SK-N-SH treated with all-trans-retinoic acid at 6 μM for 48 hours (cell line): Measurements from ENCODE around the gene SLMAP.

Experiments
- ATAC-seq: fragments of 200-7000 bp; cut with Tn5 transposase; 3 replicates; pipeline ENCODE4 v1.9.1; 2020; ENCODE audit warnings: mild to moderate bottlenecking, moderate library complexity
- ARNTL ChIP-seq: fragments of 450-650 bp; formaldehyde crosslinking; IDR thresholded peaks from 2 replicates; pipeline ENCODE4 v1.5.0; 2020; ENCODE audit warnings: low read depth, mild to moderate bottlenecking, moderate library complexity, borderline replicate concordance
- BACH2 ChIP-seq: fragments of 250-450 bp; sonication (Bioruptor Pico); IDR thresholded peaks from 2 replicates; pipeline ENCODE4 v1.9.0; 2021; ENCODE audit warnings: mild to moderate bottlenecking, borderline replicate concordance
- CREB5 ChIP-seq: fragments of 250-450 bp; sonication (Bioruptor Pico); IDR thresholded peaks from 2 replicates; pipeline ENCODE4 v1.5.1; 2020; ENCODE audit warnings: low read depth, mild to moderate bottlenecking, moderate library complexity
- CSDC2 ChIP-seq: fragments of 250-450 bp; sonication (Bioruptor Pico); IDR thresholded peaks from 2 replicates; pipeline ENCODE4 v1.5.0; 2020; ENCODE audit warnings: mild to moderate bottlenecking, moderate library complexity
- CSRNP3 ChIP-seq: fragments of 250-450 bp; sonication (Bioruptor Pico); IDR thresholded peaks from 2 replicates; pipeline ENCODE4 v1.5.1; 2021; ENCODE audit warnings: mild to moderate bottlenecking, moderate library complexity
- GLIS3 ChIP-seq: fragments of 250-450 bp; sonication (Bioruptor Pico); IDR thresholded peaks from 2 replicates; pipeline ENCODE4 v1.5.0; 2020; ENCODE audit warnings: mild to moderate bottlenecking, moderate library complexity
- ISL1 ChIP-seq: fragments of 250-450 bp; sonication (Bioruptor Pico); IDR thresholded peaks from 2 replicates; pipeline ENCODE4 v2.1.2; 2022; ENCODE audit warnings: mild to moderate bottlenecking, moderate library complexity
- OSR1 ChIP-seq: fragments of 250-450 bp; sonication (Bioruptor Pico); IDR thresholded peaks from 2 replicates; pipeline ENCODE4 v1.8.0; 2022; ENCODE audit warnings: moderate library complexity, mild to moderate bottlenecking, inconsistent platforms
- PATZ1 ChIP-seq: fragments of 250-450 bp; sonication (Bioruptor Pico); IDR thresholded peaks from 2 replicates; pipeline ENCODE4 v1.8.0; 2020; ENCODE audit warnings: mild to moderate bottlenecking, moderate library complexity, borderline replicate concordance
- PPARA ChIP-seq: fragments of 250-450 bp; sonication (Bioruptor Pico); IDR thresholded peaks from 2 replicates; pipeline ENCODE4 v1.5.0; 2020; ENCODE audit warnings: mild to moderate bottlenecking, borderline replicate concordance
- SNAI2 ChIP-seq: fragments of 250-450 bp; sonication (Bioruptor Pico); IDR thresholded peaks from 2 replicates; pipeline ENCODE4 v1.5.0; 2020; ENCODE audit warnings: mild to moderate bottlenecking, moderate library complexity
- TOX ChIP-seq: fragments of 250-450 bp; sonication (Bioruptor Pico); IDR thresholded peaks from 2 replicates; pipeline ENCODE4 v1.8.0; 2021; ENCODE audit warnings: mild to moderate bottlenecking, moderate library complexity, borderline replicate concordance
- TSHZ2 ChIP-seq: fragments of 250-450 bp; sonication (Bioruptor Pico); IDR thresholded peaks from 2 replicates; pipeline ENCODE4 v1.5.0; 2020; ENCODE audit warnings: mild to moderate bottlenecking, moderate library complexity
- ZC3H10 ChIP-seq: fragments of 250-450 bp; sonication (Bioruptor Pico); IDR thresholded peaks from 2 replicates; pipeline ENCODE4 v1.5.1; 2021; ENCODE audit warnings: mild to moderate bottlenecking, moderate library complexity
- ZFP30 ChIP-seq: fragments of 450-650 bp; formaldehyde crosslinking; IDR thresholded peaks from 2 replicates; pipeline ENCODE4 v1.5.0; 2022; ENCODE audit warnings: mild to moderate bottlenecking, moderate library complexity
- ZNF565 ChIP-seq: fragments of 450-650 bp; formaldehyde crosslinking; conservative IDR thresholded peaks from 2 replicates; pipeline ENCODE4 v1.5.0; 2020; ENCODE audit warnings: low read depth, mild to moderate bottlenecking, moderate library complexity
- ZNF8 ChIP-seq: fragments of 450-650 bp; formaldehyde crosslinking; IDR thresholded peaks from 2 replicates; pipeline ENCODE4 v1.5.0; 2020; ENCODE audit warnings: mild to moderate bottlenecking, moderate library complexity

Gene SLMAP

GRCh38 chr3:57717205-57717868, 38.8 kb upstream of the SLMAP start:
- no peak for TF ChIP-seq CSDC2 (CRISPR knock-in tag)

GRCh38 chr3:57718118-57718517, 38.0 kb upstream of the SLMAP start:
- ATAC-seq, result no peak

More at GRCh38 chr3:57717205-57717868, 38.8 kb upstream of the SLMAP start:
- no peak for ATAC-seq

GRCh38 chr3:57726397-57726796, 29.7 kb upstream of the SLMAP start:
- ATAC-seq, result no peak
- no peak for TF ChIP-seq GLIS3 (CRISPR knock-in tag)
- TF ChIP-seq SNAI2 (CRISPR knock-in tag), result no peak
- TF ChIP-seq PPARA (CRISPR knock-in tag), result no peak
- TF ChIP-seq CSRNP3, result no peak
- TF ChIP-seq TSHZ2 (CRISPR knock-in tag), result no peak
- no peak for TF ChIP-seq ZFP30 (CRISPR knock-in tag)
- no peak for TF ChIP-seq TOX (CRISPR knock-in tag)
- TF ChIP-seq CSDC2 (CRISPR knock-in tag), result no peak
- TF ChIP-seq ZNF8 (CRISPR knock-in tag), result no peak

More at GRCh38 chr3:57718118-57718517, 38.0 kb upstream of the SLMAP start:
- TF ChIP-seq ZFP30 (CRISPR knock-in tag), result no peak
- no peak for TF ChIP-seq TOX (CRISPR knock-in tag)
- TF ChIP-seq PATZ1, result no peak
- no peak for TF ChIP-seq BACH2 (CRISPR knock-in tag)
- no peak for TF ChIP-seq SNAI2 (CRISPR knock-in tag)
- no peak for TF ChIP-seq ARNTL
- TF ChIP-seq ISL1 (CRISPR knock-in tag), result no peak
- no peak for TF ChIP-seq CREB5 (CRISPR knock-in tag)
- no peak for TF ChIP-seq ZNF8 (CRISPR knock-in tag)
- no peak for TF ChIP-seq PPARA (CRISPR knock-in tag)
- no peak for TF ChIP-seq ZNF565 (CRISPR knock-in tag)
- no peak for TF ChIP-seq ZC3H10 (CRISPR knock-in tag)
- no peak for TF ChIP-seq TSHZ2 (CRISPR knock-in tag)
- no peak for TF ChIP-seq OSR1
- TF ChIP-seq, all 23 proteins: peak for 0
